ENCODE data around the gene SAP30L. TPM values are rescaled to one million over a fixed set of nuclear protein-coding genes. Genes with fewer than 3 reads are reported as not detected.
A peak's percentile ranks its signal among the peaks of the same experiment; 100 is the strongest.

SAP30L gene
- total and polyA plus RNA-seq, 3 donors from 2014 or later = 53.7 to 70.9 (median 56.9) TPM

GRCh38 chr5:154446195-154447088 is 645 bp downstream of the SAP30L start:
- Histone ChIP-seq H3K4me1 (peaks cover 15% of the 10 kb centered on the region), H3K27ac (peak overlapping the region; percentile 51 to 87), H3K27me3 (no peaks in the 10 kb centered on the region), H3K36me3 (ENCODE audit: low read depth, missing control alignments) (no peaks in the 10 kb centered on the region), H3K4me3 (peak overlapping the region; percentile 77 to 88), H3K9me3 (no peaks in the 10 kb centered on the region)
- WGBS, 2 donors = 1% methylated on average over 75 of the region's 87 CpGs; no CpG with 5 or more reads in 1 of the 2 donors
- TF ChIP-seq POLR2A (IDR thresholded peaks at IDR 0.05) = no peak
- no peak for TF ChIP-seq CTCF (IDR thresholded peaks at IDR 0.05)
- peak; percentile 81 for DNase-seq
- intact Hi-C loops (cut with DNase I; ENCODE audit: low total_unique reads) = no loop called here

GRCh38 chr5:154447089-154447725 is 1.4 kb downstream of the SAP30L start:
- Histone ChIP-seq H3K9me3 (no peaks in the 10 kb centered on the region), H3K4me1 (peaks cover 15% of the 10 kb centered on the region), H3K36me3 (ENCODE audit: low read depth, missing control alignments) (no peaks in the 10 kb centered on the region), H3K27me3 (no peaks in the 10 kb centered on the region), H3K27ac (peak overlapping the region; percentile 51 to 87), H3K4me3 (peak overlapping the region; percentile 77 to 88)
- intact Hi-C loops (cut with DNase I; ENCODE audit: low total_unique reads) = no loop called here
- TF ChIP-seq POLR2A (IDR thresholded peaks at IDR 0.05) (no peak), CTCF (IDR thresholded peaks at IDR 0.05) (no peak)
- DNase-seq = no peak
- WGBS, 2 donors = 1 to 2% methylated on average over 10 of the region's 10 CpGs

- TF ChIP-seq POLR2A (IDR thresholded peaks at IDR 0.05) (no peak), CTCF (IDR thresholded peaks at IDR 0.05) (no peak)
- H3K27ac ChIP-seq = no peak overlapping the region
- no peak overlapping the region for H3K4me3 ChIP-seq
- H3K4me1 ChIP-seq = peaks cover 10% of the 10 kb centered on the region
- no peaks in the 10 kb centered on the region for H3K36me3 ChIP-seq (ENCODE audit: low read depth, missing control alignments)
- H3K9me3 ChIP-seq = no peaks in the 10 kb centered on the region
- WGBS, 2 donors = 88 to 89% methylated on average over 2 of the region's 2 CpGs
- no peak for DNase-seq
- no peaks in the 10 kb centered on the region for H3K27me3 ChIP-seq
- intact Hi-C loops (cut with DNase I; ENCODE audit: low total_unique reads) = no loop called here
Measured at GRCh38 chr5:154449786-154450185, 4.0 kb downstream of the SAP30L start.

- TF ChIP-seq POLR2A (IDR thresholded peaks at IDR 0.05) (no peak), CTCF (IDR thresholded peaks at IDR 0.05) (no peak)
- peaks cover 6% of the 10 kb centered on the region for H3K4me1 ChIP-seq
- intact Hi-C loops (cut with DNase I; ENCODE audit: low total_unique reads) = no loop called here
- no peak for DNase-seq
- H3K36me3 ChIP-seq (ENCODE audit: low read depth, missing control alignments) = no peaks in the 10 kb centered on the region
- no peaks in the 10 kb centered on the region for H3K27me3 ChIP-seq
- H3K4me3 ChIP-seq = no peak overlapping the region
- no peak overlapping the region for H3K27ac ChIP-seq
- 91 to 92% methylated on average over 8 of the region's 8 CpGs for WGBS, 2 donors
- no peaks in the 10 kb centered on the region for H3K9me3 ChIP-seq
Measured at GRCh38 chr5:154451957-154452356, 6.2 kb downstream of the SAP30L start.
